Heart left ventricle (tissue), 13 donors: Measurements from ENCODE around the gene SORBS2.

ENCODE experiments used
- CTCF ChIP-seq, 12 donors: fragments of 200-600 bp; sonication (generic) in 4 of 12; IDR thresholded peaks; one replicate each; pipeline versions ENCODE4 v1.5.0 to v1.8.0; 2018 to 2022; ENCODE audit warnings: antibody characterized with exemption in 12 of 12, mild to moderate bottlenecking in 5 of 12
- POLR2A ChIP-seq, 2 donors: fragments of 450-650 bp; IDR thresholded peaks; one replicate each; pipeline ENCODE4 v1.6.1; 2017; ENCODE audit warnings: antibody characterized with exemption in 2 of 2, mild to moderate bottlenecking in 2 of 2, moderate library complexity in 2 of 2
- donor health status: ischemic (EF 13 %, LVEDD 7.1; RV severe dilation, severe dysfunction).
- donor health status: DM: no; HTN: yes; CAD: no.
- donor health status: DM: no; HTN: no; CAD: no.
- donor health status: ischemic (EF 25% LVEDD 6.9; RV normal size, moderate dysfunction).
- donor health status: ischemic (EF 25% LVEDD 5.7; RV mildly dilated, moderate dysfunction).
- donor health status: ischemic (EF 35%, LVEDD 5.7; RV mildly dilated, moderate dysfunction).
- donor health status: nonischemic (EF 11% LVEDD 7.7; RV severe dilation, severe dysfunction).
- donor health status: DM: yes; HTN: yes; CAD: no.
- donor health status: PGD.
- donor health status: ischemic (EF 29% LVEDD 5.4; RV normal size, mild dysfunction).
- donor health status: nonischemic (EF 23%, LVEDD 6.1; RV moderate dilation, normal function).

- TF ChIP-seq CTCF (IDR thresholded peaks at IDR 0.05): no peak
- TF ChIP-seq POLR2A (IDR thresholded peaks at IDR 0.05): no peak
These were observed 10.8 kb upstream of the SORBS2 start for GRCh38 chr4:185822791-185823190.
